Smooth muscle cell (in vitro differentiated cells): Measurements from ENCODE around the gene B3GNT5. TPM values are rescaled to one million over a fixed set of nuclear protein-coding genes. Genes with fewer than 3 reads are reported as not detected.

Experiments used
- DNase-seq: peaks from one replicate; lab custom pipeline; 2025; ENCODE audit not compliant: unreplicated experiment; lab: John Stamatoyannopoulos, UW
- H2AFZ ChIP-seq: fragments of 200-600 bp; sonication (generic); 2 replicates; pipeline ENCODE4 v1.6.0; 2016; ENCODE audit warnings: antibody characterized with exemption, low read depth, mild to moderate bottlenecking
- H3F3A ChIP-seq: fragments of 200-600 bp; sonication (generic); 2 replicates; pipeline ENCODE4 v1.6.0; 2017; ENCODE audit warnings: antibody characterized with exemption, low read depth
- H3K27ac ChIP-seq: fragments of 200-600 bp; sonication (generic); 2 replicates; pipeline ENCODE4 v1.5.1; 2016; ENCODE audit warnings: low read depth, mild to moderate bottlenecking
- H3K27me3 ChIP-seq: fragments of 200-600 bp; sonication (generic); 2 replicates; pipeline ENCODE4 v1.6.1; 2016; ENCODE audit warnings: low read depth, mild to moderate bottlenecking
- H3K36me3 ChIP-seq: fragments of 200-600 bp; sonication (generic); 2 replicates; pipeline ENCODE4 v1.5.1; 2016; ENCODE audit warnings: low read depth
- H3K4me1 ChIP-seq: fragments of 200-600 bp; sonication (generic); 2 replicates; pipeline ENCODE4 v1.5.1; 2016; ENCODE audit warnings: low read depth
- H3K4me2 ChIP-seq: fragments of 200-600 bp; sonication (generic); 2 replicates; pipeline ENCODE4 v1.6.0; 2016; ENCODE audit warnings: mild to moderate bottlenecking
- H3K4me3 ChIP-seq: fragments of 200-600 bp; sonication (generic); 2 replicates; pipeline ENCODE4 v1.5.1; 2016; ENCODE audit warnings: mild to moderate bottlenecking
- H3K79me2 ChIP-seq: fragments of 200-600 bp; sonication (generic); 2 replicates; pipeline ENCODE4 v1.6.0; 2016; ENCODE audit warnings: low read depth, mild to moderate bottlenecking
- H3K9ac ChIP-seq: fragments of 200-600 bp; sonication (generic); 2 replicates; pipeline ENCODE4 v1.6.0; 2016; ENCODE audit warnings: low read depth
- H3K9me3 ChIP-seq: fragments of 200-600 bp; sonication (generic); replicated peaks from 2 replicates; pipeline ENCODE4 v1.5.1; 2016; ENCODE audit warnings: low read depth
- H4K20me1 ChIP-seq: fragments of 200-600 bp; sonication (generic); 2 replicates; pipeline ENCODE4 v1.6.0; 2016; ENCODE audit warnings: low read depth
- CTCF ChIP-seq: fragments of 200-600 bp; sonication (generic); IDR thresholded peaks from 2 replicates; pipeline ENCODE4 v1.5.1; 2017; ENCODE audit warnings: borderline replicate concordance, mild to moderate bottlenecking, antibody characterized with exemption; ENCODE audit not compliant: insufficient read depth, poor library complexity, severe bottlenecking
- WGBS: methylation state at CpG from one replicate; pipeline ENCODE4 v1.1.7; 2016; ENCODE audit warnings: low lambda C conversion rate; 5-methylcytosine and 5-hydroxymethylcytosine counted together
- polyA plus RNA-seq: library from polyadenylated mRNA; unstranded; fragments of >200 nt; fragmentation: Nextera tagmentation; extraction: Ambion mirVana; gene quantifications from 2 replicates; pipeline ENCODE4 v1.2.1, GENCODE V29; 2016
- total RNA-seq: library from RNA; depleted of rRNA; stranded (reverse); fragments of >200 nt; gene quantifications from 2 replicates; pipeline ENCODE4 v1.2.3, GENCODE V29; 2014

The B3GNT5 gene
- total and polyA plus RNA-seq, 2 experiments from 2014 or later = 7.2 to 11.5 TPM

- H2AFZ ChIP-seq = no peak overlapping the region
- H3K9me3 ChIP-seq = no peaks in the 10 kb centered on the region
- H3F3A ChIP-seq = peaks cover 11% of the 10 kb centered on the region
- H4K20me1 ChIP-seq = no peaks in the 10 kb centered on the region
- no peaks in the 10 kb centered on the region for H3K27me3 ChIP-seq
- H3K27ac ChIP-seq = peak overlapping the region; percentile 29
- no peak overlapping the region for H3K4me3 ChIP-seq
- peak overlapping the region; percentile 29 for H3K4me2 ChIP-seq
- 63% methylated on average over 4 of the region's 4 CpGs for WGBS
- DNase-seq = no peak
- peaks cover 5% of the 10 kb centered on the region for H3K4me1 ChIP-seq
- H3K79me2 ChIP-seq = no peaks in the 10 kb centered on the region
- no peak overlapping the region for H3K9ac ChIP-seq
- H3K36me3 ChIP-seq = no peaks in the 10 kb centered on the region
- no peak for TF ChIP-seq CTCF
These were observed 38.5 kb downstream of the B3GNT5 start for GRCh38 chr3:183291497-183292031.

GRCh38 chr3:183293966-183294365 lies 40.9 kb downstream of the B3GNT5 start:
- Histone ChIP-seq H3K36me3 (no peaks in the 10 kb centered on the region), H2AFZ (no peak overlapping the region), H3K27me3 (no peaks in the 10 kb centered on the region), H4K20me1 (no peaks in the 10 kb centered on the region), H3K4me3 (no peak overlapping the region), H3F3A (peaks cover 8% of the 10 kb centered on the region), H3K9ac (no peak overlapping the region), H3K9me3 (no peaks in the 10 kb centered on the region), H3K4me2 (no peak overlapping the region), H3K79me2 (no peaks in the 10 kb centered on the region), H3K4me1 (peaks cover 5% of the 10 kb centered on the region), H3K27ac (no peak overlapping the region)
- WGBS = 92% methylated on average over 2 of the region's 2 CpGs
- no peak for DNase-seq
- TF ChIP-seq CTCF = no peak

GRCh38 chr3:183295211-183295610 lies 42.2 kb downstream of the B3GNT5 start:
- H3F3A ChIP-seq = peaks cover 8% of the 10 kb centered on the region
- H3K27me3 ChIP-seq = no peaks in the 10 kb centered on the region
- WGBS = 49% methylated on average over 3 of the region's 3 CpGs
- H3K4me2 ChIP-seq = no peak overlapping the region
- H3K9me3 ChIP-seq = no peaks in the 10 kb centered on the region
- H4K20me1 ChIP-seq = no peaks in the 10 kb centered on the region
- no peak overlapping the region for H3K27ac ChIP-seq
- H3K9ac ChIP-seq = no peak overlapping the region
- peaks cover 5% of the 10 kb centered on the region for H3K4me1 ChIP-seq
- no peak overlapping the region for H2AFZ ChIP-seq
- H3K36me3 ChIP-seq = no peaks in the 10 kb centered on the region
- no peak overlapping the region for H3K4me3 ChIP-seq
- no peak for DNase-seq
- H3K79me2 ChIP-seq = no peaks in the 10 kb centered on the region
- no peak for TF ChIP-seq CTCF

- Histone ChIP-seq H4K20me1 (no peaks in the 10 kb centered on the region), H3K9me3 (no peaks in the 10 kb centered on the region), H3K27me3 (no peaks in the 10 kb centered on the region), H3K27ac (no peak overlapping the region), H2AFZ (no peak overlapping the region), H3K79me2 (no peaks in the 10 kb centered on the region), H3K4me3 (no peak overlapping the region), H3K4me1 (no peaks in the 10 kb centered on the region), H3F3A (no peaks in the 10 kb centered on the region), H3K4me2 (no peak overlapping the region), H3K36me3 (no peaks in the 10 kb centered on the region), H3K9ac (no peak overlapping the region)
- TF ChIP-seq CTCF = no peak
- no peak for DNase-seq
- WGBS = 91% methylated on average over 12 of the region's 12 CpGs
These were observed 43.9 kb downstream of the B3GNT5 start for GRCh38 chr3:183296944-183297343.
